Caco-2 (cell line): ENCODE results near the gene NCKAP5. TPM values are rescaled to one million over a fixed set of nuclear protein-coding genes. Genes with fewer than 3 reads are reported as not detected.
A peak's percentile ranks its signal among the peaks of the same experiment; 100 is the strongest.

Experiments
- BruUV-seq: library from RNA; stranded (reverse); fragments of 400-500 nt; replicated peaks from 2 replicates; lab custom pipeline; 2021; lab: Mats Ljungman, UMichigan
- CTCF ChIA-PET: fragments of 300-600 bp; sonication (Branson Sonifier 250); formaldehyde crosslinking; loops from one replicate; lab custom pipeline; 2022; ENCODE audit warnings: antibody characterized with exemption; lab: Charles Lee
- POLR2A ChIA-PET: fragments of 300-600 bp; sonication (Branson Sonifier 250); formaldehyde crosslinking; loops from one replicate; lab custom pipeline; 2022; ENCODE audit warnings: antibody characterized with exemption; lab: Charles Lee
- DNase-seq, 2 experiments: peaks; one replicate each; pipeline versions ENCODE4 v3.0.0 to v3.0.0-alpha.2; 2020 to 2022
- H3K27me3 ChIP-seq: replicated peaks from 2 replicates; pipeline ENCODE4 v1.6.0; 2011; ENCODE audit warnings: low read length; ENCODE audit not compliant: control insufficient read depth, insufficient read depth
- H3K36me3 ChIP-seq: 2 replicates; pipeline ENCODE4 v1.5.1; 2011; ENCODE audit warnings: low read length; ENCODE audit not compliant: control insufficient read depth, insufficient read depth
- H3K4me1 ChIP-seq: fragments of 250-450 bp; sonication (Bioruptor Pico); 2 replicates; pipeline ENCODE4 v1.5.1; 2020; ENCODE audit warnings: mild to moderate bottlenecking
- H3K4me3 ChIP-seq: 2 replicates; pipeline ENCODE4 v1.5.1; 2011; ENCODE audit warnings: low read depth, mild to moderate bottlenecking, control low read depth, low read length
- H3K9me3 ChIP-seq: fragments of 250-450 bp; sonication (Bioruptor Pico); 2 replicates; pipeline ENCODE4 v1.5.1; 2020; ENCODE audit warnings: mild to moderate bottlenecking, moderate library complexity
- H3K27ac Mint-ChIP-seq: one replicate; pipeline ENCODE4 v1.8.0; 2022; ENCODE audit warnings: mixed read lengths; ENCODE audit not compliant: unreplicated experiment
- H3K27me3 Mint-ChIP-seq: one replicate; pipeline ENCODE4 v1.8.0; 2022; ENCODE audit warnings: mixed read lengths; ENCODE audit not compliant: insufficient read depth, unreplicated experiment
- H3K36me3 Mint-ChIP-seq: one replicate; pipeline ENCODE4 v1.8.0; 2022; ENCODE audit warnings: mild to moderate bottlenecking, mixed read lengths; ENCODE audit not compliant: insufficient read depth, unreplicated experiment
- H3K4me1 Mint-ChIP-seq: one replicate; pipeline ENCODE4 v1.8.0; 2022; ENCODE audit warnings: low read depth, mixed read lengths; ENCODE audit not compliant: unreplicated experiment
- H3K4me3 Mint-ChIP-seq: one replicate; pipeline ENCODE4 v1.8.0; 2022; ENCODE audit warnings: mild to moderate bottlenecking, moderate library complexity, mixed read lengths; ENCODE audit not compliant: unreplicated experiment
- H3K9me3 Mint-ChIP-seq: one replicate; pipeline ENCODE4 v1.8.0; 2022; ENCODE audit warnings: mixed read lengths; ENCODE audit not compliant: unreplicated experiment
- CTCF ChIP-seq, 2 experiments: fragments of 200-600 bp in 1 of 2; IDR thresholded peaks; 1 replicate in 1 of 2; 2 replicates in 1 of 2; pipeline versions ENCODE4 v1.5.1 to v1.8.0; 2011 to 2022; ENCODE audit warnings: antibody characterized with exemption in 1 of 2, control low read depth in 1 of 2, inconsistent platforms in 1 of 2, low read depth in 1 of 2, low read length in 1 of 2, mild to moderate bottlenecking in 1 of 2, moderate library complexity in 1 of 2; ENCODE audit not compliant: insufficient read depth in 1 of 2, severe bottlenecking in 1 of 2, unreplicated experiment in 1 of 2
- intact Hi-C: fragments of 100-400 bp; cut with micrococcal nuclease; formaldehyde crosslinking; loops from one replicate; pipeline ENCODE4 v1.10.0; 2022; ENCODE audit not compliant: unreplicated experiment
- total RNA-seq: library from RNA; stranded (reverse); gene quantifications from 2 replicates; pipeline ENCODE4 v1.2.3, GENCODE V29; 2022

NCKAP5 gene
- total RNA-seq, 1 experiment from 2014 or later: 3.8 TPM

GRCh38 chr2:132783883-132784282, 784.4 kb downstream of the NCKAP5 start:
- Mint-ChIP-seq H3K4me3 (no peak overlapping the region), H3K36me3 (no peaks in the 10 kb centered on the region), H3K4me1 (no peaks in the 10 kb centered on the region), H3K27ac (no peak overlapping the region), H3K27me3 (no peaks in the 10 kb centered on the region), H3K9me3 (no peaks in the 10 kb centered on the region)
- H3K4me1 ChIP-seq: no peaks in the 10 kb centered on the region
- intact Hi-C loops: no loop called here
- no peak overlapping the region for H3K4me3 ChIP-seq
- no peaks in the 10 kb centered on the region for H3K36me3 ChIP-seq
- DNase-seq: no peak
- H3K27me3 ChIP-seq: no peaks in the 10 kb centered on the region
- H3K9me3 ChIP-seq: no peaks in the 10 kb centered on the region
- no TSS peak for BruUV-seq
- POLR2A ChIA-PET: no interaction called here
- CTCF ChIA-PET: no interaction called here
- TF ChIP-seq CTCF (IDR thresholded peaks at IDR 0.05; ENCODE audit: insufficient read depth in 1 of 2, low read depth in 1 of 2, low read length in 1 of 2, severe bottlenecking in 1 of 2, unreplicated experiment in 1 of 2): no peak

- POLR2A ChIA-PET: no interaction called here
- BruUV-seq: no TSS peak
- TF ChIP-seq CTCF (IDR thresholded peaks at IDR 0.05; ENCODE audit: insufficient read depth in 1 of 2, low read depth in 1 of 2, low read length in 1 of 2, severe bottlenecking in 1 of 2, unreplicated experiment in 1 of 2): no peak
- Mint-ChIP-seq H3K4me3 (no peak overlapping the region), H3K9me3 (no peaks in the 10 kb centered on the region), H3K36me3 (no peaks in the 10 kb centered on the region), H3K27me3 (no peaks in the 10 kb centered on the region), H3K27ac (peak overlapping the region; percentile 35), H3K4me1 (no peaks in the 10 kb centered on the region)
- CTCF ChIA-PET: no interaction called here
- no peaks in the 10 kb centered on the region for H3K36me3 ChIP-seq
- H3K27me3 ChIP-seq: no peaks in the 10 kb centered on the region
- intact Hi-C loops: no loop called here
- no peaks in the 10 kb centered on the region for H3K9me3 ChIP-seq
- H3K4me1 ChIP-seq: no peaks in the 10 kb centered on the region
- no peak overlapping the region for H3K4me3 ChIP-seq
- no peak for DNase-seq
Measured at GRCh38 chr2:132782176-132782783, 786.0 kb downstream of the NCKAP5 start.

DNA sequence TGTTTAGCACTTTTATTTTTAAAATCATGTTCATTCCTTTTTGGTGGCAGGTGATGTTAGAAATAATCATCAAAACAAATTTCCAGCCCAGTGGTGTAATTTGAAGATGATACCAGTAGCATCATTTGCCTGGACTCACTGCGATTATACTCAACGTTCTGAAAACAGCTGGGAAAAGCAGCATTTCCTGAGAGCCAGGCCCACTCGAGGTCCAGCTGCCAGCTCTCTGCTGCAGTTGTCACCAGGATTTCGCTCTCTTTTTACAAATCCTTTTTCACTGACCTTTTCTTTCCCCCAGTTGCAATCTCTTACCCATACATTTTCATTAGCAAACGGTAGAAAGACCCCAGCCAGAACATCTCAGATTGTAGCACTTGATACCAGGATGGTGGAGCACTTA, 787.6 kb downstream of the NCKAP5 start:
- H3K9me3 ChIP-seq: no peaks in the 10 kb centered on the region
- peaks cover 6% of the 10 kb centered on the region for H3K4me1 Mint-ChIP-seq
- DNase-seq: no peak
- H3K4me3 Mint-ChIP-seq: no peak overlapping the region
- ChIA-PET CTCF (no interaction called here), POLR2A (no interaction called here)
- no peaks in the 10 kb centered on the region for H3K36me3 Mint-ChIP-seq
- no TSS peak for BruUV-seq
- H3K27me3 Mint-ChIP-seq: no peaks in the 10 kb centered on the region
- intact Hi-C loops: no loop called here
- H3K27ac Mint-ChIP-seq: no peak overlapping the region
- no peak for TF ChIP-seq CTCF (IDR thresholded peaks at IDR 0.05; ENCODE audit: insufficient read depth in 1 of 2, low read depth in 1 of 2, low read length in 1 of 2, severe bottlenecking in 1 of 2, unreplicated experiment in 1 of 2)
- H3K9me3 Mint-ChIP-seq: no peaks in the 10 kb centered on the region
- no peak overlapping the region for H3K4me3 ChIP-seq
- no peaks in the 10 kb centered on the region for H3K27me3 ChIP-seq
- no peaks in the 10 kb centered on the region for H3K36me3 ChIP-seq
- no peaks in the 10 kb centered on the region for H3K4me1 ChIP-seq
